Upper lobe of left lung (tissue), 6 donors: ENCODE results near the gene SPINK1. TPM values are rescaled to one million over a fixed set of nuclear protein-coding genes. Genes with fewer than 3 reads are reported as not detected.

Experiments used
- ATAC-seq, 2 donors: fragments of 200-7000 bp; cut with Tn5 transposase; one replicate each; pipeline ENCODE4 v1.9.1; 2022; ENCODE audit warnings: mild to moderate bottlenecking in 2 of 2, moderate library complexity in 2 of 2; ENCODE audit not compliant: low FRiP score in 2 of 2
- DNase-seq, 2 donors: peaks; one replicate each; pipeline ENCODE4 v3.0.0-alpha.2; 2019 to 2020
- H3K27ac ChIP-seq, 4 donors: fragments of 200-600 bp; sonication (generic); one replicate each; pipeline ENCODE4 v1.5.1; 2016 to 2019
- H3K27me3 ChIP-seq, 4 donors: fragments of 200-600 bp; sonication (generic); one replicate each; pipeline ENCODE4 v1.5.1; 2017 to 2019
- H3K36me3 ChIP-seq, 4 donors: fragments of 200-600 bp; sonication (generic); one replicate each; pipeline ENCODE4 v1.5.1; 2016 to 2019
- H3K4me1 ChIP-seq, 4 donors: fragments of 200-600 bp; sonication (generic); one replicate each; pipeline ENCODE4 v1.5.1; 2018 to 2019
- H3K4me3 ChIP-seq, 4 donors: fragments of 200-600 bp; sonication (generic); one replicate each; pipeline ENCODE4 v1.5.1; 2017 to 2019; ENCODE audit warnings: mild to moderate bottlenecking in 2 of 4, moderate library complexity in 1 of 4
- H3K9me3 ChIP-seq, 4 donors: fragments of 200-600 bp; sonication (generic); one replicate each; pipeline ENCODE4 v1.5.1; 2018 to 2019
- EP300 ChIP-seq, 4 donors: sonication (generic); formaldehyde crosslinking; IDR thresholded peaks; one replicate each; pipeline ENCODE4 v1.5.1; 2017; ENCODE audit warnings: antibody characterized with exemption in 4 of 4, control low read depth in 2 of 4
- POLR2A ChIP-seq, 4 donors: fragments of 450-650 bp; IDR thresholded peaks; one replicate each; pipeline ENCODE4 v1.5.1; 2016 to 2017; ENCODE audit warnings: antibody characterized with exemption in 4 of 4, mild to moderate bottlenecking in 2 of 4
- POLR2AphosphoS5 ChIP-seq, 2 donors: sonication (generic); formaldehyde crosslinking; IDR thresholded peaks; one replicate each; pipeline ENCODE4 v1.5.1; 2017; ENCODE audit warnings: antibody characterized with exemption in 2 of 2
- WGBS, 2 donors: methylation state at CpG; one replicate each; pipeline ENCODE4 v1.1.5; 2017 to 2018; 5-methylcytosine and 5-hydroxymethylcytosine counted together
- total RNA-seq, 6 donors: library from RNA; depleted of rRNA in 4 of 6; stranded (reverse); fragments of >200 nt in 4 of 6; gene quantifications; one replicate each; pipeline versions ENCODE4 v1.1.0 to v1.2.1, GENCODE V29; 2016 to 2021
- TF ChIP-seq, protein P1 (sequence below), 6 experiments: fragments of 450-650 bp in 4 of 6; fragments of 200-600 bp in 2 of 6; sonication (generic) in 2 of 6; IDR thresholded peaks; one replicate each; pipeline ENCODE4 v1.5.1; 2016 to 2019; ENCODE audit warnings: antibody characterized with exemption in 6 of 6
- donor health status: DM: no; HTN: no; CAD: no; lungs with moderate emphysema.
- donor health status: DM: no; HTN: yes; CAD: no; lungs with severe emphysema.

Gene SPINK1
- total RNA-seq, 6 donors from 2014 or later, result 10.0 to 14.3 TPM; not detected in 4

DNA sequence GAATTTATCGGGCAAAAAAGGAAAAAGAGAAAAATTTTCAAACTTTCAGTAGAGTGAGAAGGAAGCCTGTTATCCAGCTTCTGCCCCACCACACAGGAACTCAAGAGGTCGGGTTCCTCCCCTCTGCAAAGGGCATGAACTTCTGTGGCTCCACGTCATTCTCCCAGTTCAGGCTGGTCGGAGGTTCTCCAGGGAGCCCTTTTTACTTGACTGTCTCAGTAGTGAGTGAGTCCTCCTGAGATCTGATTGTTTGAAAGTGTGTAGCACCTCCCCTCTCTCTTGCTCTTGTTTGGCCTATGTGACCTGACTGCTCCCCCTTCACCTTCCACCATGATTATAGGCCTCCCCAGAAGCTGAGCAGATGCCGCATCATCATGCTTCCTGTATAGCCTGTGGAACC lies 9.7 kb downstream of the SPINK1 start:
- Histone ChIP-seq H3K4me3 (no peak overlapping the region), H3K4me1 (no peaks in the 10 kb centered on the region), H3K27me3 (no peaks in the 10 kb centered on the region), H3K27ac (no peak overlapping the region), H3K36me3 (no peaks in the 10 kb centered on the region), H3K9me3 (no peaks in the 10 kb centered on the region)
- 73 to 86% methylated on average over 5 of the region's 5 CpGs for WGBS, 2 donors
- TF ChIP-seq, protein P1, sequence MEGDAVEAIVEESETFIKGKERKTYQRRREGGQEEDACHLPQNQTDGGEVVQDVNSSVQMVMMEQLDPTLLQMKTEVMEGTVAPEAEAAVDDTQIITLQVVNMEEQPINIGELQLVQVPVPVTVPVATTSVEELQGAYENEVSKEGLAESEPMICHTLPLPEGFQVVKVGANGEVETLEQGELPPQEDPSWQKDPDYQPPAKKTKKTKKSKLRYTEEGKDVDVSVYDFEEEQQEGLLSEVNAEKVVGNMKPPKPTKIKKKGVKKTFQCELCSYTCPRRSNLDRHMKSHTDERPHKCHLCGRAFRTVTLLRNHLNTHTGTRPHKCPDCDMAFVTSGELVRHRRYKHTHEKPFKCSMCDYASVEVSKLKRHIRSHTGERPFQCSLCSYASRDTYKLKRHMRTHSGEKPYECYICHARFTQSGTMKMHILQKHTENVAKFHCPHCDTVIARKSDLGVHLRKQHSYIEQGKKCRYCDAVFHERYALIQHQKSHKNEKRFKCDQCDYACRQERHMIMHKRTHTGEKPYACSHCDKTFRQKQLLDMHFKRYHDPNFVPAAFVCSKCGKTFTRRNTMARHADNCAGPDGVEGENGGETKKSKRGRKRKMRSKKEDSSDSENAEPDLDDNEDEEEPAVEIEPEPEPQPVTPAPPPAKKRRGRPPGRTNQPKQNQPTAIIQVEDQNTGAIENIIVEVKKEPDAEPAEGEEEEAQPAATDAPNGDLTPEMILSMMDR (IDR thresholded peaks at IDR 0.05), result no peak
- TF ChIP-seq POLR2A (IDR thresholded peaks at IDR 0.05) (no peak), POLR2AphosphoS5 (IDR thresholded peaks at IDR 0.05) (no peak), EP300 (IDR thresholded peaks at IDR 0.05) (no peak)
- ATAC-seq (peak; percentile 22 to 41), DNase-seq (no peak)

DNA sequence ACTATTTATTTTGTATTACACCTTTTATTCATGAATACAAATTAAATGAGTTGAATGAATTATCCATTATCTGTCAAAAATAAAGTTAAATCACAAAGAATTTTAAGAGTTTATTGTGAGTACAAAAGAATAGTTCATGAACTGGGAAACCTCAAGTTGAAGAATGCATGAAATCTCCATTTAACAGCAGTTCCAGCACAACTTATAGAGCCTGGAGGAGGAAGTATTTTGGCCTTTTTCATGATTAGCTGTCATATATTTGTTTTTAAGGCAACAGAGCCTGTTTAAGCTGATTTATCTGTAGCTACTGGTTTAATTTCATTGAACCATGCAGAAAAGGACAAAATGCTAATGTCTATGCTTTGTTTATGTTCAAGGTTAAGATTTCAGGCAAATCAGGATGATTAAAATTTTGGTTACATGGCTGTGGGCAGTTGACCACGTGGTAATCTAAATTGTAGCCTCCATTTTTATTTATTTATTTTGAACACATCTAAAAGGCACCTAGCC lies 12.2 kb downstream of the SPINK1 start:
- no peak for DNase-seq
- no peaks in the 10 kb centered on the region for H3K4me1 ChIP-seq
- no peak for ATAC-seq
- TF ChIP-seq, protein P1 (IDR thresholded peaks at IDR 0.05), result no peak
- no peak overlapping the region for H3K4me3 ChIP-seq
- no peaks in the 10 kb centered on the region for H3K36me3 ChIP-seq
- WGBS, 2 donors, result 53 to 55% methylated on average over 1 of the region's 1 CpG
- H3K9me3 ChIP-seq, result no peaks in the 10 kb centered on the region
- H3K27me3 ChIP-seq, result no peaks in the 10 kb centered on the region
- H3K27ac ChIP-seq, result no peak overlapping the region

DNA sequence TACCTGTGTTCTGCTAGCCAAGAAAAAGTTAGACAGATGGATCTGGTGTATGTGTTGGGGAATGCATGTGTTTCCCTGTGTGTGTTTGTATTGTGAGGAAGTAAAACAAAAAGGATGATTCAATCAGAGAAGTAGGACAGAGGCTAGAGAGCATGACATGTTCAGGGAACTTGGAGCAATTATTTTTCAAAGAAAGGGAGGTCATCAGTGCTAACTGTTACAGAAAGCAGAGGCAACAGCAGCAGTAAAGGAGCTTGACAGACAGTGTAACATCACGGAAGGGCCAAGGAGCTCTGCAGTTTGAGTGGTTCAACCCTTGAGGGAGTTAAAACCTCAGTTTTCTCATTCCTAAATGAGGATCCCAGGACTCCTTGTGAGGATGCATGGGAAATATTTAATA lies 13.2 kb downstream of the SPINK1 start:
- DNase-seq (peak in 1 of 2 donors; percentile 24), ATAC-seq (peak in 1 of 2 donors; percentile 59)
- H3K36me3 ChIP-seq, result no peaks in the 10 kb centered on the region
- H3K4me1 ChIP-seq, result no peaks in the 10 kb centered on the region
- no peak overlapping the region for H3K4me3 ChIP-seq
- TF ChIP-seq, protein P1 (IDR thresholded peaks at IDR 0.05), result no peak
- TF ChIP-seq POLR2A (IDR thresholded peaks at IDR 0.05), result peak in 1 of 4 donors; percentile 43
- TF ChIP-seq POLR2AphosphoS5 (IDR thresholded peaks at IDR 0.05), result peak in 1 of 2 donors; percentile 26
- TF ChIP-seq EP300 (IDR thresholded peaks at IDR 0.05), result no peak
- no peaks in the 10 kb centered on the region for H3K9me3 ChIP-seq
- H3K27me3 ChIP-seq, result no peaks in the 10 kb centered on the region
- 67 to 68% methylated on average over 1 of the region's 1 CpG for WGBS, 2 donors
- H3K27ac ChIP-seq, result no peak overlapping the region

DNA sequence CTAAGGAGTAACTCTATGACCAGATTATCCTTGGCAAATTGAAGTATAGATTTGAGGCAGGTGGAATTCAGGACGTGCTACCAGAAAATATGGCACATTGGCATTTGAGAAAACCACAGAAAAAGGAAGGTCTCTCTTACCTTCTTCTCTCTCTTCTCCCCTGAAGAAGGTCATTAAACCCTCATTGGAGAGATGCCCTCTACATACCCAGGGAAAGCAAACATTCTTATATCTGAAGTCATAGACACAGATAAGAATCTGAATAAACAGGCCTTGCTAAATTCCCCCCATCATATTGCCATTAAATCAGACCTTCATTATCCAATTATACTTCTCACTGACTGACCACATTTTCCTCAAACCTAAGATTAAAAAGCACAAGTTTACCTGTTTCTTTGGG lies 17.8 kb downstream of the SPINK1 start:
- Histone ChIP-seq H3K27ac (no peak overlapping the region), H3K4me3 (no peak overlapping the region), H3K9me3 (no peaks in the 10 kb centered on the region), H3K36me3 (no peaks in the 10 kb centered on the region), H3K27me3 (no peaks in the 10 kb centered on the region), H3K4me1 (no peaks in the 10 kb centered on the region)
- ATAC-seq (no peak), DNase-seq (no peak)
- WGBS, 2 donors, result 69 to 78% methylated on average over 1 of the region's 1 CpG
- TF ChIP-seq, protein P1 (IDR thresholded peaks at IDR 0.05), result no peak
- TF ChIP-seq POLR2AphosphoS5 (IDR thresholded peaks at IDR 0.05) (no peak), EP300 (IDR thresholded peaks at IDR 0.05) (no peak), POLR2A (IDR thresholded peaks at IDR 0.05) (no peak)
